GM10266 (cell line): ENCODE measurements around the gene UNC93B1.
"Not testable (repeated sequence)": the region's sequence is repeated elsewhere in the genome, so short reads cannot be mapped to it uniquely, and the experiment has no call there.

ENCODE experiments used
- DNase-seq: peaks from one replicate; pipeline ENCODE4 v3.0.0; 2012; ENCODE audit errors: extremely low spot score
- CTCF ChIP-seq: IDR thresholded peaks from 2 replicates; pipeline ENCODE4 v1.5.1; 2012; ENCODE audit warnings: mild to moderate bottlenecking, low read depth; ENCODE audit not compliant: control insufficient read depth, insufficient read depth; ENCODE audit errors: missing control alignments

UNC93B1 gene

GRCh38 chr11:67997475-67997921 is 6.4 kb downstream of the UNC93B1 start:
- no peak for TF ChIP-seq CTCF
- no peak for DNase-seq

GRCh38 chr11:67996622-67997474 is 7.0 kb downstream of the UNC93B1 start:
- DNase-seq = no peak
- TF ChIP-seq CTCF = no peak

GRCh38 chr11:67996051-67996450 is 7.8 kb downstream of the UNC93B1 start:
- TF ChIP-seq CTCF = no peak
- no peak for DNase-seq

- not testable (repeated sequence) for DNase-seq
Measured at GRCh38 chr11:67995579-67995978, 8.3 kb downstream of the UNC93B1 start.

- not testable (repeated sequence) for DNase-seq
Measured at GRCh38 chr11:67995129-67995528, 8.8 kb downstream of the UNC93B1 start.

GRCh38 chr11:67994387-67994786 is 9.5 kb downstream of the UNC93B1 start:
- DNase-seq = not testable (repeated sequence)

- TF ChIP-seq CTCF = peak; percentile 50
- not testable (repeated sequence) for DNase-seq
Measured at GRCh38 chr11:67993821-67994220, 10.1 kb downstream of the UNC93B1 start.

GRCh38 chr11:67991347-67992121 is 12.4 kb downstream of the UNC93B1 start:
- not testable (repeated sequence) for DNase-seq

GRCh38 chr11:67990546-67991346 is 13.2 kb downstream of the UNC93B1 start:
- DNase-seq = not testable (repeated sequence)

GRCh38 chr11:67985302-67985701 is 18.6 kb downstream of the UNC93B1 start:
- DNase-seq = not testable (repeated sequence)
